ENCODE measurements around the gene SMIM29. TPM values are rescaled to one million over a fixed set of nuclear protein-coding genes. Genes with fewer than 3 reads are reported as not detected.

Gene SMIM29
- total RNA-seq, 1 experiment from 2014 or later = 12.0 TPM

- no peaks in the 10 kb centered on the region for H3K36me3 ChIP-seq
- DNase-seq = no peak
- no peaks in the 10 kb centered on the region for H3K27me3 ChIP-seq
- no peaks in the 10 kb centered on the region for H3K9me3 ChIP-seq
- H3K4me3 ChIP-seq = no peak overlapping the region
Measured at GRCh38 chr6:34218691-34219090, 30.1 kb downstream of the SMIM29 start.

DNA sequence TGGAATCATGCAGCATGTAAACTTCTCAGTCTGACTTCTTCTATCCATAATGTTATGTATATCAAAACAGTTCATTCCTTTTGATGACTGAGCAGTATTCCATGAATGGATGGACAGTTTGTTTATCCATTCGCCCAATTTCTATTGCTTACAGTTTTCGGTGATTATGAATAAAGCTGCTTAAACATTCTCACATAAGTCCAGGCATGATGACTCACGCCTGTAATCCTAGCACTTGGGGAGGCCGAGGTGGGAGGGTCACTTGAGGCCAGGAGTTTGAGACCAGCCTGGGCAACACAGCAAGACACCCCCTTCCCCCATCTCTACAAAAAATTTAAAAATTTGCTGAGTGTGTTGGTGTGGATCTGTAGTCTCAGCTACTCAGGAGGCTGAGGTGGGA lies 35.0 kb downstream of the SMIM29 start:
- Histone ChIP-seq H3K4me3 (no peak overlapping the region), H3K27me3 (no peaks in the 10 kb centered on the region), H3K9me3 (no peaks in the 10 kb centered on the region), H3K36me3 (no peaks in the 10 kb centered on the region)
- peak; percentile 42 for DNase-seq

GRCh38 chr6:34207695-34208443 lies 40.9 kb downstream of the SMIM29 start:
- no peak for DNase-seq
- Histone ChIP-seq H3K27me3 (no peaks in the 10 kb centered on the region), H3K4me3 (no peak overlapping the region), H3K36me3 (no peaks in the 10 kb centered on the region), H3K9me3 (no peaks in the 10 kb centered on the region)

DNA sequence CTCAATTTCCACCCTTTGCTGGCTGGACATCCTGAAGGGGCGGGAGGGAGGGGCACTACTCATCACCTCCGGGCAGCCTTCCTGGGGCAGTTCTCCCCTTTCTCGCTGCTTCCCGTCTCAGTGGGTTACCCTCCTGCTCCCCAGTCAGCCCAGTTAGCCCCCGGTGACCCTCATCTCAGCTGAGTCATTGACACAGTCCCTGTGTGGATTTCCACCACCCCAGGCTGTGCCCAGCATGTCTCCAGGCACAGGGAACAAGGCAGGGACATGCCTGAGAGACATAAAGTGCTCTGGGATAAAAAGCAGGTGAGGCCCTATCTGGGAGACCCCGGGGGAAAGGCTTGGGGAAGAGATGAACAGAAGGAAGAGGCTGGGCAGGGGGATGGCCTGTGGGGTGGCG lies 42.1 kb downstream of the SMIM29 start:
- no peak overlapping the region for H3K4me3 ChIP-seq

GRCh38 chr6:34205916-34206315 lies 42.9 kb downstream of the SMIM29 start:
- Histone ChIP-seq H3K27me3 (no peaks in the 10 kb centered on the region), H3K9me3 (no peaks in the 10 kb centered on the region), H3K36me3 (no peaks in the 10 kb centered on the region), H3K4me3 (no peak overlapping the region)
- DNase-seq = no peak

More for the DNA sequence above, 42.1 kb downstream of the SMIM29 start:
- H3K36me3 ChIP-seq = no peaks in the 10 kb centered on the region
- H3K27me3 ChIP-seq = no peaks in the 10 kb centered on the region
- DNase-seq = no peak
- H3K9me3 ChIP-seq = no peaks in the 10 kb centered on the region

DNA sequence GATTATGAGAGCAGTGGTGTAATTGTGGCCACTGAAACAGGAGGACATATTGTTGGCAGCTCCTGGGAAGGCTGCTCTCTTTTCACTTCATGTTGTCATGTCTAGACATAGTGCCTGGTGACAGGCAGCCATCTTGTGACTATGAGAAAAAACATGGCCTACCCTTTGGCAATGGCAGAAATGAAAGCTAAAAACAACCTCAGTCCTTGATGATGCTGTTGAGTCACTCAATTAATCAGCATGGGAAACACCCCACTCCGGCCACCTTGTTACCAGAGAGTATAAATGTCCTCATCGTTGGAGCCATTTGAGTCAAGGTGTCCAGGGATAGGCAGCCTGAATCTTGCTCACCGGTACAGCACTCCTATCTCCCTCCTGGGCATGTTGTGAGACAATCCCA lies 43.3 kb downstream of the SMIM29 start:
- no peak for DNase-seq
- no peaks in the 10 kb centered on the region for H3K9me3 ChIP-seq

GRCh38 chr6:34204693-34205092 lies 44.1 kb downstream of the SMIM29 start:
- Histone ChIP-seq H3K27me3 (no peaks in the 10 kb centered on the region), H3K36me3 (no peaks in the 10 kb centered on the region), H3K9me3 (no peaks in the 10 kb centered on the region), H3K4me3 (no peak overlapping the region)
- DNase-seq = no peak

More for the DNA sequence above, 43.3 kb downstream of the SMIM29 start:
- Histone ChIP-seq H3K27me3 (no peaks in the 10 kb centered on the region), H3K36me3 (no peaks in the 10 kb centered on the region), H3K4me3 (no peak overlapping the region)

GRCh38 chr6:34202329-34203201 lies 46.2 kb downstream of the SMIM29 start:
- Histone ChIP-seq H3K9me3 (no peaks in the 10 kb centered on the region), H3K27me3 (no peaks in the 10 kb centered on the region), H3K4me3 (no peak overlapping the region), H3K36me3 (no peaks in the 10 kb centered on the region)
- no peak for DNase-seq

- DNase-seq = no peak
- H3K36me3 ChIP-seq = no peaks in the 10 kb centered on the region
- H3K27me3 ChIP-seq = no peaks in the 10 kb centered on the region
- H3K4me3 ChIP-seq = no peak overlapping the region
- no peaks in the 10 kb centered on the region for H3K9me3 ChIP-seq
Measured at GRCh38 chr6:34201455-34202107, 47.2 kb downstream of the SMIM29 start.

DNA sequence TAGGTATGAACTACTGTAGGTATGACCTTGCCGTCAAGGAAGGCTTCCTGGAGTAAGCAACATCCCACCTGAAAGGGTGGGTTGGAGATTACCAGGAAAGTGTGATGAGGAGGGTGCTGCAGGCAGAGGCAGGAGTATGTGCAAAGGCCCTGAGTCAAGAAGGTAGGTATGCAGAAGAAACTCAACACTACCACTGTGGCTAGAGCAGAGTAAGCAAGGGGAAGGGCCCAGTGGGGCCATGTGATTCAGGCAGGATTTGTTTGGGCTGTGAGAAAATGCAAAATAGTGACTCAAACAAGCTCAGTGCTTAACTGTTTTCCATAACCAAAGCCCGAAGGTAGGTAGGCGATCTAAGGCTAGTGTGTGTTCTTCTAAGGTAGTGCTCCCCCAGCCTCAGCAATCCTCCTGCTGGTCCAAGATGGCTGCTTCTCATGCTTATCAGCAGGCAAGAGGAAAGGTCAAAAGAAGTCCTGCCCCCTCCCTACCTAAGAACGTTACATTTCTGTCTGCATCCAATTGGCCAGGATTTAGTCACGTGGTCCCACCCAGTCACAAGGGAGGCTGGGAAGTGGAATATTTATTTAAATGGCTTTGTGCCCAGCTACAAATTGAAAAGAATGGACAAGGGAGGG lies 48.4 kb downstream of the SMIM29 start:
- DNase-seq = no peak
- no peak overlapping the region for H3K4me3 ChIP-seq
- H3K36me3 ChIP-seq = no peaks in the 10 kb centered on the region
- H3K27me3 ChIP-seq = no peaks in the 10 kb centered on the region
- no peaks in the 10 kb centered on the region for H3K9me3 ChIP-seq

DNA sequence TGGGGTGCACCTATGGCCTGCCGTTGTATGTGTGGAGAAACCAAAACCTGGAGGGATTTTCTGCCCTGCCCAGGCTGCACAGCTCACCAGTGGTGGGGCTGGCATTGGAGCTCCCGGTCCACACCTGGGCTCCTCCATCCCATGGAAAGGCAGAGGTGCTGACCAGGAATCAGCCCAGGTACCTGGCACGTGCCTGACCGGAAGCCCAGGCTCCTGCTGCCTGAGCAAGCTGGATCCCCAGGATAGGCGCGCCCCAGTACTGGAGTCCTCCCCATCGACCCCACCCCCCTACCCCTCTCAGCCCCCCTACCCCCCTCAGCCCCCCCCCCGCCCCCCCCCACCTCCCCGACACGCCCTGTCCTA lies 52.0 kb downstream of the SMIM29 start:
- Histone ChIP-seq H3K4me3 (no peak overlapping the region), H3K36me3 (no peaks in the 10 kb centered on the region), H3K9me3 (no peaks in the 10 kb centered on the region), H3K27me3 (no peaks in the 10 kb centered on the region)
- DNase-seq = no peak

Other genes with a start within 250 kb of the SMIM29 start
- not detected in 2 replicates for gene GRM4, start 102.9 kb downstream of the SMIM29 start, total RNA-seq (2014; rRNA removed; shearing (Covaris generic); ENCODE audit: low replicate concordance)
- 65.7 and 74.6 TPM in 2 replicates for gene HMGA1, start 12.1 kb downstream of the SMIM29 start, total RNA-seq (2014; rRNA removed; shearing (Covaris generic); ENCODE audit: low replicate concordance)
- gene NUDT3, start 143.7 kb upstream of the SMIM29 start, total RNA-seq (2014; rRNA removed; shearing (Covaris generic); ENCODE audit: low replicate concordance) = 2.6 and 6.2 TPM in 2 replicates
- 2,114 and 2,633 TPM in 2 replicates for gene RPS10, start 177.1 kb upstream of the SMIM29 start, total RNA-seq (2014; rRNA removed; shearing (Covaris generic); ENCODE audit: low replicate concordance)
- not detected in 2 replicates for gene PACSIN1, start 217.1 kb upstream of the SMIM29 start, total RNA-seq (2014; rRNA removed; shearing (Covaris generic); ENCODE audit: low replicate concordance)